Testis (tissue), 3 donors: ENCODE results near the gene NTM. TPM values are rescaled to one million over a fixed set of nuclear protein-coding genes. Genes with fewer than 3 reads are reported as not detected.

Experiments
- DNase-seq: peaks from one replicate; pipeline ENCODE4 v3.0.0-alpha.2; 2019
- H3K27ac ChIP-seq, 2 donors: fragments of 200-600 bp; sonication (generic); one replicate each; pipeline ENCODE4 v1.5.1; 2019
- H3K27me3 ChIP-seq: fragments of 200-600 bp; sonication (generic); one replicate; pipeline ENCODE4 v1.5.1; 2019
- H3K36me3 ChIP-seq: fragments of 200-600 bp; sonication (generic); one replicate; pipeline ENCODE4 v1.5.1; 2017; ENCODE audit warnings: low read depth; ENCODE audit errors: missing control alignments
- H3K4me1 ChIP-seq: fragments of 200-600 bp; sonication (generic); one replicate; pipeline ENCODE4 v1.5.1; 2019
- H3K4me3 ChIP-seq, 2 donors: fragments of 200-600 bp; sonication (generic); one replicate each; pipeline ENCODE4 v1.5.1; 2017 to 2019
- H3K9me3 ChIP-seq: fragments of 200-600 bp; sonication (generic); one replicate; pipeline ENCODE4 v1.5.1; 2017
- POLR2A ChIP-seq: fragments of 450-650 bp; IDR thresholded peaks from one replicate; pipeline ENCODE4 v1.6.1; 2017; ENCODE audit warnings: antibody characterized with exemption, mild to moderate bottlenecking, moderate library complexity
- WGBS, 2 donors: methylation state at CpG; one replicate each; pipeline ENCODE4 v1.1.5; 2018; 5-methylcytosine and 5-hydroxymethylcytosine counted together
- intact Hi-C: fragments of 100-400 bp; cut with DNase I; formaldehyde crosslinking; loops from one replicate; pipeline ENCODE4 v1.15.1; 2023; ENCODE audit warnings: low total_unique reads
- polyA plus RNA-seq: library from polyadenylated mRNA; stranded (reverse); fragments of 350-450 nt; fragmentation: Illumina TruSeq; extraction: RNeasy Lipid Tissue Mini Kit (QIAGEN cat#74804); gene quantifications from one replicate; pipeline ENCODE4 v1.2.3, GENCODE V29; 2014; ENCODE audit warnings: low read depth, low replicate concordance; ENCODE audit not compliant: insufficient read depth
- total RNA-seq, 2 donors: library from RNA; depleted of rRNA; stranded (reverse); fragments of >200 nt; gene quantifications; one replicate each; pipeline ENCODE4 v1.2.3, GENCODE V29; 2016
- TF ChIP-seq, protein P1 (sequence below), 3 experiments: fragments of 450-650 bp in 2 of 3; fragments of 200-600 bp in 1 of 3; sonication (generic) in 1 of 3; IDR thresholded peaks; one replicate each; pipeline ENCODE4 v1.5.1; 2016 to 2019; ENCODE audit warnings: antibody characterized with exemption in 3 of 3, mild to moderate bottlenecking in 2 of 3, moderate library complexity in 1 of 3

NTM gene
- total and polyA plus RNA-seq, 3 donors from 2014 or later = 1.7 to 4.5 (median 1.8) TPM

DNA sequence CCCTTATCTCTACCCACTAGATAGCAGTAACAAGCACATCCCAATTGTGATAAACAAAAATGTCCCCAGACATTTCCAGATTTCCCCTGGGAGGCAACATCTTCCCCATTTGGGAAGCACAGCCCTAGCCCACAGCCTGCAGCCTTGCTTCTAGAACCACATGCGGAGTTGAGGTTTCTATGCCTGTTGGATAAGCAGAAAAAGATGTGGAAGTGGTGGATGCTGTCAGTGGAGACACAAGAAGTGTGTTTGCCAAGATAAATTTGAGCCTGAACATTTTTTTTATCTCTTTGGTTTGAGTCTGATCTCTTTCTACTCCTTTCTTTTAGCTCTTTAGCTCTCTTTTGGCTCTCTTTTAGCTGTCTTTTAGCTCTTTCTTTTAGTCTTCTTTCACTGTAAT is 884.5 kb downstream of the NTM start:
- WGBS, 2 donors = 94 to 97% methylated on average over 1 of the region's 1 CpG
- Histone ChIP-seq H3K4me1 (no peaks in the 10 kb centered on the region), H3K9me3 (no peaks in the 10 kb centered on the region), H3K4me3 (no peak overlapping the region), H3K27ac (no peak overlapping the region), H3K36me3 (no peaks in the 10 kb centered on the region), H3K27me3 (no peaks in the 10 kb centered on the region)
- no peak for DNase-seq
- intact Hi-C loops = no loop called here
- TF ChIP-seq POLR2A = no peak
- TF ChIP-seq, protein P1, sequence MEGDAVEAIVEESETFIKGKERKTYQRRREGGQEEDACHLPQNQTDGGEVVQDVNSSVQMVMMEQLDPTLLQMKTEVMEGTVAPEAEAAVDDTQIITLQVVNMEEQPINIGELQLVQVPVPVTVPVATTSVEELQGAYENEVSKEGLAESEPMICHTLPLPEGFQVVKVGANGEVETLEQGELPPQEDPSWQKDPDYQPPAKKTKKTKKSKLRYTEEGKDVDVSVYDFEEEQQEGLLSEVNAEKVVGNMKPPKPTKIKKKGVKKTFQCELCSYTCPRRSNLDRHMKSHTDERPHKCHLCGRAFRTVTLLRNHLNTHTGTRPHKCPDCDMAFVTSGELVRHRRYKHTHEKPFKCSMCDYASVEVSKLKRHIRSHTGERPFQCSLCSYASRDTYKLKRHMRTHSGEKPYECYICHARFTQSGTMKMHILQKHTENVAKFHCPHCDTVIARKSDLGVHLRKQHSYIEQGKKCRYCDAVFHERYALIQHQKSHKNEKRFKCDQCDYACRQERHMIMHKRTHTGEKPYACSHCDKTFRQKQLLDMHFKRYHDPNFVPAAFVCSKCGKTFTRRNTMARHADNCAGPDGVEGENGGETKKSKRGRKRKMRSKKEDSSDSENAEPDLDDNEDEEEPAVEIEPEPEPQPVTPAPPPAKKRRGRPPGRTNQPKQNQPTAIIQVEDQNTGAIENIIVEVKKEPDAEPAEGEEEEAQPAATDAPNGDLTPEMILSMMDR (IDR thresholded peaks at IDR 0.05) = no peak

DNA sequence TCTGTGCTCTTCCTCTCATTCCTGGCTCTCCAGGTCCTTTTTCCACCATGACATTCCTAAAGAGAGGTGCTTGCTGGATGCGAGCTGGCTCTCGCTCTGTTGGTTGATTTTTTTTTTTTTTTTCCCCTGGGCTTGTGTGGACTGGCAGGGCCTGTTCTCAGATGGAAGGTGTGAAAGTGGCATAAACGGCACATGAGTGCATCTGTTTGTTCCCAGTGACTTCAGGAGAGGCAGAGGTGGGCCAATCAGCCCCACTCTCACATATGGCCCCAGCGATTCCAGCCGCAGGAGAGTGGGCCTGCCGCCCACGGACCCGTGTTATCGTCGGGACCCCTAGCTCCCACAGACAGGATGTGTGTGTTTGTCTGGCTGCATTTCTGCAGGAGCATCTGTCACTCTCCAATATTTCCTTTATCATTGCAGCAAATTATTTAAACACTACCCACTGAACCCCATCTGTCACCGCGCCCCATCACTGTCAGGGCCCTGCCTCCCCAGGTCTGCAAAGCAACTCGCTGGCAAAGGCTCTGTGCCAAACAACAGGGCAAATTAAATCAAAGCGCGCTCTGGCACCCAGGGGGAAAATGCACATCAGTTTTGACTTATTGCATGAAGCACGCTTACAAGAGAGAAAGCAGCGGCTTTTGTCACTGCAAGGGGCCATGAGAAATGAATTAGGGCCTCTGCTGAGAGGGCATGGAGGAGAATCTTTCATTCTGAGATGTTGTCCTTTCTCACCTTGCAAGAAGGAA is 886.3 kb downstream of the NTM start:
- intact Hi-C loops = no loop called here
- 64 to 66% methylated on average over 17 of the region's 17 CpGs for WGBS, 2 donors

DNA sequence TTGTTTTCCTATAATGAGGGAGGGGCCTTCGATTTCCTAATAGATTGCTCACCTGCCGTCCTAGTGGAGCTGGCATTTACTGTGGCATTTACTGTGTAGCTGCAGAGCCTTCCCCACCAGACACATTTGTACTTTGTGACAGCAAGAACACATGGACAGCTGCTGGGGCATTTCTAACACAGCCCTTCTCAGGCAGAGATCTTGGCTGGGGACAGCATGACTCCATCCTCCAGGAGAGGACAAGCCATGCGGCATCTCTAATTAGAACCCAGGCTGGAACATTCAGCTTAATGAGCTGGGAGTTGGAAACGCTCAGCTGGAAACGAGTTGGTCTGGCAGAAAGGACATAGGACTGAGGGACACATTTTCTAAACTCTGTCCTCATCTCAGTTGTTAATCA is 887.5 kb downstream of the NTM start:
- no peak overlapping the region for H3K27ac ChIP-seq
- intact Hi-C loops = no loop called here
- TF ChIP-seq, protein P1 (IDR thresholded peaks at IDR 0.05) = no peak
- no peaks in the 10 kb centered on the region for H3K9me3 ChIP-seq
- DNase-seq = no peak
- H3K4me1 ChIP-seq = no peaks in the 10 kb centered on the region
- 61 to 79% methylated on average over 2 to 5 of the region's 5 CpGs for WGBS, 2 donors
- no peak overlapping the region for H3K4me3 ChIP-seq
- H3K27me3 ChIP-seq = no peaks in the 10 kb centered on the region
- H3K36me3 ChIP-seq = no peaks in the 10 kb centered on the region

More for the DNA sequence above, 886.3 kb downstream of the NTM start:
- Histone ChIP-seq H3K36me3 (no peaks in the 10 kb centered on the region), H3K27me3 (no peaks in the 10 kb centered on the region), H3K9me3 (no peaks in the 10 kb centered on the region), H3K4me1 (no peaks in the 10 kb centered on the region), H3K27ac (no peak overlapping the region), H3K4me3 (no peak overlapping the region)
- no peak for DNase-seq
- TF ChIP-seq POLR2A = no peak
- TF ChIP-seq, protein P1 (IDR thresholded peaks at IDR 0.05) = no peak

DNA sequence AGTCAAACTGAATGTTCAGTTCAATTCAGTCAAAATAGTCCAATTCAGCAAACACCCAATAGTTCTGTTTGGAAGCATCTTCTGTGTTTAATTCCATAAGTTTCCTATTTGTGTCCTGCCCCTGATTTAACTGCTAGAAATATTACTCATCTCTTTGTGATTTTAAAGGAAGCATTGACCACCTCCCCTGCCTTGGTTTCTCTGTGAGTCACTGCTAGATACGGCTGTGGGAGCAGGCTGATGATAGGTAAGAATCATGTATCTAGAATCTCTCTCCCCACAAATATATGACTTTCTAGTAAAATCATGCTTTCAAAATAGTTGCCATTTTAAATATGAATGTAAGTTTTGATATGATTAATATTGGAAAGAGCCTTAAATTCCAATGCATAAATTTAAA is 888.5 kb downstream of the NTM start:
- no peak for TF ChIP-seq POLR2A
- TF ChIP-seq, protein P1 (IDR thresholded peaks at IDR 0.05) = no peak
- intact Hi-C loops = no loop called here
- Histone ChIP-seq H3K4me1 (no peaks in the 10 kb centered on the region), H3K27ac (no peak overlapping the region), H3K27me3 (no peaks in the 10 kb centered on the region), H3K36me3 (no peaks in the 10 kb centered on the region), H3K4me3 (no peak overlapping the region), H3K9me3 (no peaks in the 10 kb centered on the region)
- WGBS, 2 donors = 94 to 95% methylated on average over 1 of the region's 1 CpG
- no peak for DNase-seq

DNA sequence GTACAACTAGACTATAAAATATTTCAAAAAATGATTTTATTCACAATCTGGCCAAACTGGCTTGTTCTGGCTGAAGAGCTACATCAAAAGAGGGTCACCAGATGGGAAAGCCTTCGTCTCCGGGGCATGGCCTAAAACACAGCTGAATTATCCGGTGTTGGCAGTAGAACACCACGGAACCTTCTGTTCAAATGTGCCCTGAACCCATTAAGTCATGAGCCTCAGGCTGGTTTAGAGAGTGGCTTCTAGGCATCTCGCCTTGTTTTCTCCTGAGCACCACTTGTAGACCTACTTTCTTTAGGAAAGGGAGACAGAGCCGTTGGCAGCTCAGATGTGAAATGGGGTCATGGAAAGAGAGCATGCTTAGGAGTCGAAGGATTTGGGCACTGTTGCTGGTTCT is 890.2 kb downstream of the NTM start:
- Histone ChIP-seq H3K4me1 (no peaks in the 10 kb centered on the region), H3K27me3 (no peaks in the 10 kb centered on the region), H3K4me3 (no peak overlapping the region), H3K27ac (no peak overlapping the region), H3K9me3 (no peaks in the 10 kb centered on the region), H3K36me3 (no peaks in the 10 kb centered on the region)
- intact Hi-C loops = no loop called here
- DNase-seq = no peak
- 89 to 91% methylated on average over 7 of the region's 7 CpGs for WGBS, 2 donors
- TF ChIP-seq POLR2A = no peak
- TF ChIP-seq, protein P1 (IDR thresholded peaks at IDR 0.05) = no peak
